Memory B cell (primary cell): Measurements from ENCODE around the gene CAPN1.
A peak's percentile ranks its signal among the peaks of the same experiment; 100 is the strongest.

Source experiments
- ATAC-seq: fragments of 150-1000 bp; cut with Tn5 transposase; 2 replicates; pipeline ENCODE4 v1.10.0; 2021; ENCODE audit warnings: low read depth, mild to moderate bottlenecking, moderate library complexity
- DNase-seq, 2 donors: peaks; one replicate each; pipeline ENCODE4 v3.0.0; 2022; ENCODE audit warnings: low spot score in 2 of 2
- H3K27ac Mint-ChIP-seq: one replicate; pipeline ENCODE4 v1.8.0; 2022; ENCODE audit warnings: mild to moderate bottlenecking, moderate library complexity, mixed read lengths
- H3K27me3 Mint-ChIP-seq: one replicate; pipeline ENCODE4 v1.8.0; 2022; ENCODE audit warnings: mixed read lengths
- H3K36me3 Mint-ChIP-seq: one replicate; pipeline ENCODE4 v1.8.0; 2022; ENCODE audit warnings: mild to moderate bottlenecking, mixed read lengths
- H3K4me1 Mint-ChIP-seq: one replicate; pipeline ENCODE4 v1.8.0; 2022; ENCODE audit warnings: mixed read lengths
- H3K4me3 Mint-ChIP-seq: one replicate; pipeline ENCODE4 v1.8.0; 2022; ENCODE audit warnings: mild to moderate bottlenecking, moderate library complexity, mixed read lengths
- H3K9me3 Mint-ChIP-seq: one replicate; pipeline ENCODE4 v1.8.0; 2022; ENCODE audit warnings: mixed read lengths

CAPN1 gene

DNA sequence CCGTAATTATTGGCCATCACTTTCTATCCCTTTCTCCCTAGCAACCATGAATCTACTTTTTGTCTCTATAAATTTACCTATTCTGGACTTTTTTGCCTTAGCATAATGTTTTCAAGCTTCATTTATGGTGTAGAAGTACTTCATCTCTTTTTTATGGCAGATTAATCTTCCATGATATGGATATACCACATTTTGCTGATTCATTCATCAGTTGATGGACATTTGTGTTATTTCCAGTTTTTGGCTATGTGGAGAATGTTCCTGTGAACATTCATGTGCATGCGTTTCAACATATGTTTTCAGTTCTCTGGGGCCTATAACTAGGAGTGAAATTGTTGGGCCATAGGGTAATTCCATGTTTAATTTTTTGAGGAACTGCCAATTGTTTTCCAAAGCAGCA lies 12.8 kb downstream of the CAPN1 start:
- DNase-seq, result no peak
- ATAC-seq, result no peak
- Mint-ChIP-seq H3K9me3 (no peaks in the 10 kb centered on the region), H3K36me3 (peaks cover 31% of the 10 kb centered on the region), H3K27ac (no peak overlapping the region), H3K4me1 (peaks cover 15% of the 10 kb centered on the region), H3K27me3 (no peaks in the 10 kb centered on the region), H3K4me3 (no peak overlapping the region)

GRCh38 chr11:65204143-65204542 lies 22.4 kb downstream of the CAPN1 start:
- Mint-ChIP-seq H3K27ac (no peak overlapping the region), H3K4me1 (peaks cover 4% of the 10 kb centered on the region), H3K4me3 (no peak overlapping the region), H3K9me3 (no peaks in the 10 kb centered on the region), H3K36me3 (peaks cover 31% of the 10 kb centered on the region), H3K27me3 (no peaks in the 10 kb centered on the region)
- ATAC-seq (no peak), DNase-seq (no peak)

DNA sequence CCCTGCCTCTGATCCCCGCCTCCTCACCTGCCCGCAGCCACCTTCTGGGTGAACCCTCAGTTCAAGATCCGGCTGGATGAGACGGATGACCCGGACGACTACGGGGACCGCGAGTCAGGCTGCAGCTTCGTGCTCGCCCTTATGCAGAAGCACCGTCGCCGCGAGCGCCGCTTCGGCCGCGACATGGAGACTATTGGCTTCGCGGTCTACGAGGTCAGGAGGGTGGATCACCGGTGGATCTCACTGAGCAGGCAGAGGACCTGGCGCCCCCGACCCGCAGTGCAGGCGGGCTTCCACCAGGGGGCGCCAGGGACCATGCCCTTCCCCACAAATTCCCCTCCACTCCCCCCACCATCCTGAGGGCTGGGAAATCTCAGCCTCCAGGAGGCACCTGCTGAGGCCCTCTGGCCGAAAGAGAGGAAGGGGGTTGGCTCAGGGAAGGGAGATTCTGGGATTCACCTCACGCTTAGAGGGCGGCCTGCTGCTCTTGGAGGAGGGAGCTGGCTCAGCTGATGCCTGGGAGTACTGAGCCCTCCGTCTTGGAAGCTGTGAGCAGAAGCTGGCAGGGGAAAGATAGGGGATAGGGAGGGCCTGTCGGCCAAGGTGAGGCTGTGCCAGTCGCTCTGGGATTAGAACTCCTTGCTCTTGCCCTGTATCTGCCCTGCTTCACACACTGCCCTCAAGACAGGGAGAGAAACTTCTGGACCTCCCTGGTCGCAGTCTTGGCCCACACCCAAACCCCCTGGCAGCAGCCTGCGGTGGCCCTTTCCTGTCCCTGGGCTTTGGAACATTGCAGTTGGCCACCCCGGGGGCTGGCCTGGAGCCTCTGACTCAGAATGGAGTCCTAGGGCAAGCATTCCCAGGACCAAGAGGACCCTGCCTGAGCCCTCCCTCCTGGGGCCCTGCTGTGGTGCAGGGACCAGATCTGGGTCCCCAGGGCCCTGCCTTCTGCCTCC lies 23.2 kb downstream of the CAPN1 start:
- no peaks in the 10 kb centered on the region for H3K27me3 Mint-ChIP-seq
- H3K9me3 Mint-ChIP-seq, result no peaks in the 10 kb centered on the region
- peak; percentile 59 for ATAC-seq
- peaks cover 4% of the 10 kb centered on the region for H3K4me1 Mint-ChIP-seq
- H3K4me3 Mint-ChIP-seq, result no peak overlapping the region
- no peak overlapping the region for H3K27ac Mint-ChIP-seq
- H3K36me3 Mint-ChIP-seq, result peaks cover 35% of the 10 kb centered on the region
- DNase-seq, result peak; percentile 52 to 65

DNA sequence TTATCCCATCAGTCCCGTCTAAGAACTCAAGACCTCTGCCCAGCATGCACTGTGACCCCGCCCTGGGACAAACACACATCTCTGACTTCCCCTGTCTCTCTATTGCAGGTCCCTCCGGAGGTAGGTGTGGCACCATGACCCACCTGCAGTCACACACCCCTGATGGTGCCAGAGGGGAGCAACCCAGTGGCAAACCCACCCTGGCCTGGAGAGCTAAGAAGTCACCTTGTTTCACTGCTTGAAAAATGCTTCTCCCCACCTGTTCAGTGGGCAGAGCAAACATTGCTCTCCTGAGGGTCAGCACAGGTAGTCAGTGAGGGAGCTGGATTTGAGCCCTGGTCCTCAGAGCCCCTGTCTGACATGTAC lies 23.9 kb downstream of the CAPN1 start:
- H3K4me1 Mint-ChIP-seq, result peaks cover 4% of the 10 kb centered on the region
- H3K36me3 Mint-ChIP-seq, result peaks cover 37% of the 10 kb centered on the region
- H3K4me3 Mint-ChIP-seq, result no peak overlapping the region
- no peaks in the 10 kb centered on the region for H3K9me3 Mint-ChIP-seq
- ATAC-seq, result no peak
- no peak overlapping the region for H3K27ac Mint-ChIP-seq
- H3K27me3 Mint-ChIP-seq, result no peaks in the 10 kb centered on the region
- no peak for DNase-seq

- no peak for DNase-seq
- Mint-ChIP-seq H3K27ac (no peak overlapping the region), H3K4me1 (peaks cover 4% of the 10 kb centered on the region), H3K4me3 (no peak overlapping the region), H3K36me3 (peaks cover 40% of the 10 kb centered on the region), H3K27me3 (no peaks in the 10 kb centered on the region), H3K9me3 (no peaks in the 10 kb centered on the region)
- ATAC-seq, result no peak
Measured at GRCh38 chr11:65206441-65206841, 24.7 kb downstream of the CAPN1 start.

DNA sequence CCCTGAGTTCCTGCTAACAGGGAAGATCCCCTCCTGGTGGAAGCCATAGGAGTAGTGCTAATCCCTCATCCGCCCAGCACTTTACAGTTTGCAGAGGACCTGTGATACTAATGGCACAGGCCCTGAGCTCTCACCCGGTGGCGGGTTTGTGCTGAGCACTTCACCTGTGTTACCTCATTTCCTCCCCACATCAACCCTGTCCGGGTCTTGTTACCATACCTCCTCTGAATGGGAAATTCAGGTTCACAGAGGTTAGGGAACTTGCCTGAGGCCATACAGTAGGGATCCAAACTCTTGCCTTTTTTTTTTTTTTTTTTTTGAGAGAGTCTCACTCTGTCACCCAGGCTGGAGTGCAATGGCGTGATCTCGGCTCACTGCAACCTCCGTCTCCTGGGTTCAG lies 25.2 kb downstream of the CAPN1 start:
- H3K27me3 Mint-ChIP-seq, result no peaks in the 10 kb centered on the region
- no peaks in the 10 kb centered on the region for H3K9me3 Mint-ChIP-seq
- H3K4me1 Mint-ChIP-seq, result peaks cover 4% of the 10 kb centered on the region
- ATAC-seq, result no peak
- peaks cover 42% of the 10 kb centered on the region for H3K36me3 Mint-ChIP-seq
- no peak overlapping the region for H3K4me3 Mint-ChIP-seq
- DNase-seq, result no peak
- H3K27ac Mint-ChIP-seq, result no peak overlapping the region

GRCh38 chr11:65207918-65208784 lies 26.4 kb downstream of the CAPN1 start:
- no peaks in the 10 kb centered on the region for H3K9me3 Mint-ChIP-seq
- H3K4me3 Mint-ChIP-seq, result no peak overlapping the region
- DNase-seq (no peak), ATAC-seq (no peak)
- H3K4me1 Mint-ChIP-seq, result peaks cover 4% of the 10 kb centered on the region
- no peaks in the 10 kb centered on the region for H3K27me3 Mint-ChIP-seq
- no peak overlapping the region for H3K27ac Mint-ChIP-seq
- H3K36me3 Mint-ChIP-seq, result peaks cover 38% of the 10 kb centered on the region

GRCh38 chr11:65208785-65209710 lies 27.3 kb downstream of the CAPN1 start:
- peaks cover 36% of the 10 kb centered on the region for H3K36me3 Mint-ChIP-seq
- DNase-seq (no peak), ATAC-seq (no peak)
- H3K27me3 Mint-ChIP-seq, result no peaks in the 10 kb centered on the region
- no peak overlapping the region for H3K4me3 Mint-ChIP-seq
- peaks cover 8% of the 10 kb centered on the region for H3K4me1 Mint-ChIP-seq
- no peaks in the 10 kb centered on the region for H3K9me3 Mint-ChIP-seq
- no peak overlapping the region for H3K27ac Mint-ChIP-seq

GRCh38 chr11:65209711-65210360 lies 28.1 kb downstream of the CAPN1 start:
- Mint-ChIP-seq H3K36me3 (peaks cover 31% of the 10 kb centered on the region), H3K4me3 (no peak overlapping the region), H3K27ac (no peak overlapping the region), H3K4me1 (peaks cover 7% of the 10 kb centered on the region), H3K27me3 (no peaks in the 10 kb centered on the region), H3K9me3 (no peaks in the 10 kb centered on the region)
- ATAC-seq (no peak), DNase-seq (no peak)

- peaks cover 31% of the 10 kb centered on the region for H3K36me3 Mint-ChIP-seq
- no peak overlapping the region for H3K27ac Mint-ChIP-seq
- peaks cover 8% of the 10 kb centered on the region for H3K4me1 Mint-ChIP-seq
- DNase-seq (no peak), ATAC-seq (no peak)
- H3K27me3 Mint-ChIP-seq, result no peaks in the 10 kb centered on the region
- no peak overlapping the region for H3K4me3 Mint-ChIP-seq
- H3K9me3 Mint-ChIP-seq, result no peaks in the 10 kb centered on the region
Measured at GRCh38 chr11:65210361-65210731, 28.6 kb downstream of the CAPN1 start.

- H3K36me3 Mint-ChIP-seq, result peaks cover 30% of the 10 kb centered on the region
- H3K27ac Mint-ChIP-seq, result no peak overlapping the region
Measured at GRCh38 chr11:65210748-65211147, 29.0 kb downstream of the CAPN1 start.

DNA sequence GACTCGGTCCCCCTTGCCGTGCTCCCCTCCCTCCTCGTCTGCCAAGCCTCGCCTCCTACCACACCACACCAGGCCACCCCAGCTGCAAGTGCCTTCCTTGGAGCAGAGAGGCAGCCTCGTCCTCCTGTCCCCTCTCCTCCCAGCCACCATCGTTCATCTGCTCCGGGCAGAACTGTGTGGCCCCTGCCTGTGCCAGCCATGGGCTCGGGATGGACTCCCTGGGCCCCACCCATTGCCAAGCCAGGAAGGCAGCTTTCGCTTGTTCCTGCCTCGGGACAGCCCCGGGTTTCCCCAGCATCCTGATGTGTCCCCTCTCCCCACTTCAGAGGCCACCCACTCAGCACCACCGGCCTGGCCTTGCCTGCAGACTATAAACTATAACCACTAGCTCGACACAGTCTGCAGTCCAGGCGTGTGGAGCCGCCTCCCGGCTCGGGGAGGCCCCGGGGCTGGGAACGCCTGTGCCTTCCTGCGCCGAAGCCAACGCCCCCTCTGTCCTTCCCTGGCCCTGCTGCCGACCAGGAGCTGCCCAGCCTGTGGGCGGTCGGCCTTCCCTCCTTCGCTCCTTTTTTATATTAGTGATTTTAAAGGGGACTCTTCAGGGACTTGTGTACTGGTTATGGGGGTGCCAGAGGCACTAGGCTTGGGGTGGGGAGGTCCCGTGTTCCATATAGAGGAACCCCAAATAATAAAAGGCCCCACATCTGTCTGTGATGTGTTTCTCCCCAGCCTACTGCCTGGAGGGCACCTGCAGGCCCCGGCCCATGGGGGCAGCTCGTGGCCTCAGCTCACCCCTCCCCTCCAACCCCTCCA lies 29.8 kb downstream of the CAPN1 start:
- Mint-ChIP-seq H3K27ac (no peak overlapping the region), H3K27me3 (peaks cover 3% of the 10 kb centered on the region), H3K4me1 (peaks cover 12% of the 10 kb centered on the region), H3K9me3 (peaks cover 2% of the 10 kb centered on the region), H3K36me3 (peaks cover 30% of the 10 kb centered on the region), H3K4me3 (no peak overlapping the region)
- DNase-seq (no peak), ATAC-seq (no peak)

More at GRCh38 chr11:65210748-65211147, 29.0 kb downstream of the CAPN1 start:
- no peak for ATAC-seq
- H3K4me1 Mint-ChIP-seq, result peaks cover 12% of the 10 kb centered on the region
- peaks cover 3% of the 10 kb centered on the region for H3K27me3 Mint-ChIP-seq
- no peak overlapping the region for H3K4me3 Mint-ChIP-seq
- H3K9me3 Mint-ChIP-seq, result peaks cover 2% of the 10 kb centered on the region
- no peak for DNase-seq
